ENCODE results near the gene DERL2. TPM values are rescaled to one million over a fixed set of nuclear protein-coding genes. Genes with fewer than 3 reads are reported as not detected.

DERL2 gene
- total and polyA plus RNA-seq, 4 donors = 39.3 to 104 (median 62.8) TPM

DNA sequence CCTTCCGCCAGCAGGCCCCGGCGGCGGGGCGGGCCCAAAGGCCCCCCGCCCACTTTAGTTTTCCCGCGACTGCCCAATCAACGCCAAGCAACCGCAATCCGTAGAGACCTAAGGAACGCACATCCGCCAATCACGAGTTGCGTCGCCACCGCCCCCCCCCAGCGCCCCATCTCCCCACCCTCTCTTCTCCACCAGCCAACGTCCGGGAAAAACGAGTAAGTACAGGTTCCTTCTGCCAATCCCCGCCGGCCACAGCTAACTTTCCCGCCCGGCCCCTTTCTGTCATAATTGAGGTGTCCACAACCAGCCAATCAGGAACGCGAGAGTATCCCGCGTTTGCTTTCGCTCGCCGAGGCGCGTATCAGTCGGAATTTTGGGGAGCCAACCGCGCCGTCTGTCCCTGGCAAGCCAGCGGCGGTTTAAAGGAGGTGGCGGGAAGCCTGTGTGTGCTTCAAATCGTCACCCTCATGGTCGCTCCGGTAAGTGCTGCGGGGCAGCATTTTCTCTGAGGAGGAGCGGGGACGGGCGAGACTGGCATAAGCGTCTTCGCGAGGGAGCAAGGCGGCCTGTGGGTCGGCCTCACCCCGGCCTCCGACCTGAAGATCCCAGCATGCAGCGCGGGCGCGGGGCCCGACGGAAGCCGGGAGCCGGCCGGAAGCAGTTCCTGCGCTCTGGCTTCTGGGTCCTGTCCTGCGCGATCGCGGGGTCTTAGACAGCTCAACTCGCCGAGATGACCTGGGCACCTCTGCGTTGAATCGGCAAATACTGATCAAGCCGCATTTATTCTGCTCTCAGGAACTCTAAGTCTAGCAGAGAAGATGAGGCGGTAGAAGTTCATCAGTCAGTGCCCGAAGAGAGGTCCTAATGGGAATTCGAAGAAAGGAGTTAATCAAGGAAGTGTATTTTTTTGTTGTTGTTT is 487 bp upstream of the DERL2 start, which contains the start of gene MIS12:
Gene MIS12, plus strand, starts transcription at position 361 of the 919 bp plus-strand sequence. CDS start 2,297 bp downstream, outside the sequence.
- Histone ChIP-seq H3K27ac (ENCODE audit: low read depth in 1 of 2, low read length in 1 of 2) (peak within 1 kb of the TSS; percentile 93 to 99), H3K9me3 (ENCODE audit: control insufficient read depth in 4 of 4, insufficient read depth in 3 of 4, low read length in 3 of 4) (no peaks in the 10 kb centered on the region), H3K36me3 (ENCODE audit: control insufficient read depth in 4 of 4, insufficient read depth in 4 of 4, low read length in 4 of 4) (peaks cover 14 to 30% (median 18%) of the 10 kb centered on the region in 4 donors), H3K4me3 (peak within 1 kb of the TSS; percentile 91), H3K4me1 (ENCODE audit: control insufficient read depth in 5 of 5, insufficient read depth in 5 of 5, low read length in 5 of 5) (peaks cover 5 to 20% (median 9%) of the 10 kb centered on the region in 5 donors), H3K9ac (ENCODE audit: insufficient read depth in 1 of 2, low read length in 2 of 2) (peak within 1 kb of the TSS; percentile 84 to 98), H3K27me3 (ENCODE audit: control insufficient read depth in 3 of 3, insufficient read depth in 3 of 3, low read length in 2 of 3) (no peaks in the 10 kb centered on the region)
- 0 to 1% methylated on average over 77 of the region's 77 CpGs for WGBS, 2 donors
- DNase-seq = peak; percentile 99 to 100 (median 100)
- TF ChIP-seq, protein P1, sequence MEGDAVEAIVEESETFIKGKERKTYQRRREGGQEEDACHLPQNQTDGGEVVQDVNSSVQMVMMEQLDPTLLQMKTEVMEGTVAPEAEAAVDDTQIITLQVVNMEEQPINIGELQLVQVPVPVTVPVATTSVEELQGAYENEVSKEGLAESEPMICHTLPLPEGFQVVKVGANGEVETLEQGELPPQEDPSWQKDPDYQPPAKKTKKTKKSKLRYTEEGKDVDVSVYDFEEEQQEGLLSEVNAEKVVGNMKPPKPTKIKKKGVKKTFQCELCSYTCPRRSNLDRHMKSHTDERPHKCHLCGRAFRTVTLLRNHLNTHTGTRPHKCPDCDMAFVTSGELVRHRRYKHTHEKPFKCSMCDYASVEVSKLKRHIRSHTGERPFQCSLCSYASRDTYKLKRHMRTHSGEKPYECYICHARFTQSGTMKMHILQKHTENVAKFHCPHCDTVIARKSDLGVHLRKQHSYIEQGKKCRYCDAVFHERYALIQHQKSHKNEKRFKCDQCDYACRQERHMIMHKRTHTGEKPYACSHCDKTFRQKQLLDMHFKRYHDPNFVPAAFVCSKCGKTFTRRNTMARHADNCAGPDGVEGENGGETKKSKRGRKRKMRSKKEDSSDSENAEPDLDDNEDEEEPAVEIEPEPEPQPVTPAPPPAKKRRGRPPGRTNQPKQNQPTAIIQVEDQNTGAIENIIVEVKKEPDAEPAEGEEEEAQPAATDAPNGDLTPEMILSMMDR (IDR thresholded peaks at IDR 0.05; ENCODE audit: control extremely low read depth, extremely low read depth) = no peak
- peak; percentile 93 for ATAC-seq (ENCODE audit: insufficient read depth, low FRiP score)

DNA sequence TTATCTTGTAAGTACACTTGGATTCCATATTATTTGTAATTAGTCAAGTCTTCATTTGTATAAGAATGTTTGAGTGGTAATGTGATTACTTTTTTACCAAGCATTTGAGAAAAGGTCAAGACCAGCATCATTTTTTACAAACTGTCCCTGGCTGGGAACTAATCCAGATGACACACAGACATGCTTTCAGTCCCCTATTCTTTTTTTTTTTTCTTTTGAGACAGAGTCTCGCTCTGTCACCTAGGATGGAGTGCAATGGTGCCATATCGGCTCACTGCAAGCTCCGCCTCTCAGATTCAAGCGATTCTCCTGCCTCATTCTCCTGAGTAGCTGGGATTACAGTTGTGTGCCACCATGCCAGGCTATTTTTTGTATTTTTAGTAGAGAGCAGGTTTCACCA is 4.5 kb downstream of the DERL2 start:
- TF ChIP-seq, protein P1 (IDR thresholded peaks at IDR 0.05; ENCODE audit: control extremely low read depth, extremely low read depth) = no peak
- Histone ChIP-seq H3K27me3 (ENCODE audit: control insufficient read depth in 3 of 3, insufficient read depth in 3 of 3, low read length in 2 of 3) (no peaks in the 10 kb centered on the region), H3K27ac (ENCODE audit: low read depth in 1 of 2, low read length in 1 of 2) (no peak overlapping the region), H3K4me3 (no peak overlapping the region), H3K4me1 (ENCODE audit: control insufficient read depth in 5 of 5, insufficient read depth in 5 of 5, low read length in 5 of 5) (peaks cover 0 to 11% (median 9%) of the 10 kb centered on the region in 5 donors), H3K36me3 (ENCODE audit: control insufficient read depth in 4 of 4, insufficient read depth in 4 of 4, low read length in 4 of 4) (peaks cover 23 to 60% (median 40%) of the 10 kb centered on the region in 4 donors), H3K9ac (ENCODE audit: insufficient read depth in 1 of 2, low read length in 2 of 2) (no peak overlapping the region), H3K9me3 (ENCODE audit: control insufficient read depth in 4 of 4, insufficient read depth in 3 of 4, low read length in 3 of 4) (no peaks in the 10 kb centered on the region)
- 98 to 100% methylated on average over 4 of the region's 4 CpGs for WGBS, 2 donors
- ATAC-seq (ENCODE audit: insufficient read depth, low FRiP score) (no peak), DNase-seq (no peak)

DNA sequence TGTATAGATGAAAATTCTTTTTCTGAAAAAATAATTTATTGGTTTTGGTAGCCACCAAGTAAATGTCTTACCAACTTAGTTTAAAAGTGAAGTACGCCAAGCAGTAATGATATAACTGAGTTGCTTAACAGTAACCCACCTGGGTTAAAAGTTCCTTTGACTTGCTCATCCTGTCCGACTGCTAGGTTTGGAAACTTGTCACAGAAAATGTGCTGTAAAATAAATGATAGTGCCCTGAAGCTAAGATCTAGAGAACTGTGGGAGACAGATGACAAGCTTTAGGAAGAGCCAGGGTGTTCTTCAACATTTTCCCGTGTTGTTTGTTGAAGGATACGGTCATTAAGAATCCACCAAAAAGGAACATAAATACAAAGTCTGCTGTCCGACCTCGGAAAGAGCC is 5.0 kb downstream of the DERL2 start:
- Histone ChIP-seq H3K27ac (ENCODE audit: low read depth in 1 of 2, low read length in 1 of 2) (no peak overlapping the region), H3K36me3 (ENCODE audit: control insufficient read depth in 4 of 4, insufficient read depth in 4 of 4, low read length in 4 of 4) (peaks cover 23 to 61% (median 40%) of the 10 kb centered on the region in 4 donors)
- 90 to 93% methylated on average over 6 of the region's 6 CpGs for WGBS, 2 donors

More for the DNA sequence above, 5.0 kb downstream of the DERL2 start:
- Histone ChIP-seq H3K9ac (ENCODE audit: insufficient read depth in 1 of 2, low read length in 2 of 2) (no peak overlapping the region), H3K27me3 (ENCODE audit: control insufficient read depth in 3 of 3, insufficient read depth in 3 of 3, low read length in 2 of 3) (no peaks in the 10 kb centered on the region), H3K9me3 (ENCODE audit: control insufficient read depth in 4 of 4, insufficient read depth in 3 of 4, low read length in 3 of 4) (no peaks in the 10 kb centered on the region), H3K4me1 (ENCODE audit: control insufficient read depth in 5 of 5, insufficient read depth in 5 of 5, low read length in 5 of 5) (peaks cover 0 to 11% (median 9%) of the 10 kb centered on the region in 5 donors), H3K4me3 (no peak overlapping the region)
- DNase-seq = no peak
- ATAC-seq (ENCODE audit: insufficient read depth, low FRiP score) = no peak
- TF ChIP-seq, protein P1 (IDR thresholded peaks at IDR 0.05; ENCODE audit: control extremely low read depth, extremely low read depth) = no peak

Measured in lung (tissue), 12 donors.